ENCODE results near the gene CAMLG.
"Not testable (repeated sequence)": the region's sequence is repeated elsewhere in the genome, so short reads cannot be mapped to it uniquely, and the experiment has no call there.

GRCh38 chr5:134715466-134715865 is 22.9 kb upstream of the CAMLG start:
- TF ChIP-seq POLR2AphosphoS5 (IDR thresholded peaks at IDR 0.05; ENCODE audit: low read depth, low read length); CTCF (IDR thresholded peaks at IDR 0.05 in 2 of 3, conservative IDR thresholded peaks at IDR 0.05 in 1 of 3; ENCODE audit: borderline replicate concordance in 1 of 3, insufficient read depth in 1 of 3, low read depth in 2 of 3, low read length in 2 of 3); EZH2phosphoT487 (IDR thresholded peaks at IDR 0.05; ENCODE audit: borderline replicate concordance): not testable (repeated sequence)

All from HCT116 (cell line).